Activated naive CD4-positive, alpha-beta T cell treated with anti-CD3 and anti-CD28 coated beads for 36 hours (primary cell): ENCODE results near the gene ARHGAP32. TPM values are rescaled to one million over a fixed set of nuclear protein-coding genes. Genes with fewer than 3 reads are reported as not detected.
"Not testable (repeated sequence)": the region's sequence is repeated elsewhere in the genome, so short reads cannot be mapped to it uniquely, and the experiment has no call there.

Experiments
- CTCF ChIA-PET: fragments of 350-600 bp; sonication (Branson Sonifier 250); formaldehyde crosslinking; loops from one replicate; lab custom pipeline; 2021; ENCODE audit warnings: antibody characterized with exemption; lab: Charles Lee
- DNase-seq: peaks from one replicate; pipeline ENCODE4 v3.0.0-alpha.2; 2020
- H3K27ac Mint-ChIP-seq: one replicate; pipeline ENCODE4 v1.8.0; 2021; ENCODE audit warnings: mild to moderate bottlenecking, mixed read lengths
- H3K27me3 Mint-ChIP-seq: one replicate; pipeline ENCODE4 v1.8.0; 2021; ENCODE audit warnings: low read depth, mixed read lengths
- H3K36me3 Mint-ChIP-seq: one replicate; pipeline ENCODE4 v1.8.0; 2021; ENCODE audit warnings: low read depth, mixed read lengths
- H3K4me1 Mint-ChIP-seq: one replicate; pipeline ENCODE4 v1.8.0; 2021; ENCODE audit warnings: low read depth, mixed read lengths
- H3K4me3 Mint-ChIP-seq: one replicate; pipeline ENCODE4 v1.8.0; 2021; ENCODE audit warnings: mild to moderate bottlenecking, moderate library complexity, mixed read lengths
- H3K9me3 Mint-ChIP-seq: one replicate; pipeline ENCODE4 v1.8.0; 2021; ENCODE audit warnings: mixed read lengths
- intact Hi-C: fragments of 100-400 bp; cut with micrococcal nuclease; formaldehyde crosslinking; loops from one replicate; pipeline ENCODE4 v1.15.1; 2023
- total RNA-seq, 2 experiments: library from RNA; stranded (reverse); gene quantifications; one replicate each; pipeline ENCODE4 v1.2.3, GENCODE V29; 2021

ARHGAP32 gene
- total RNA-seq, 2 experiments from 2014 or later, result 8.9 to 10.3 TPM

- Mint-ChIP-seq H3K27ac (no peak overlapping the region), H3K4me1 (no peaks in the 10 kb centered on the region), H3K9me3 (peaks cover 4% of the 10 kb centered on the region)
These were observed 150.5 kb downstream of the ARHGAP32 start for GRCh38 chr11:129041611-129042018.

GRCh38 chr11:129040934-129041333, 151.2 kb downstream of the ARHGAP32 start:
- no peaks in the 10 kb centered on the region for H3K27me3 Mint-ChIP-seq
- no peak overlapping the region for H3K4me3 Mint-ChIP-seq
- CTCF ChIA-PET, result no interaction called here
- no peak for DNase-seq
- peaks cover 3% of the 10 kb centered on the region for H3K36me3 Mint-ChIP-seq
- intact Hi-C loops, result no loop called here
- no peaks in the 10 kb centered on the region for H3K4me1 Mint-ChIP-seq
- no peak overlapping the region for H3K27ac Mint-ChIP-seq
- H3K9me3 Mint-ChIP-seq, result peaks cover 4% of the 10 kb centered on the region

More at GRCh38 chr11:129041611-129042018, 150.5 kb downstream of the ARHGAP32 start:
- CTCF ChIA-PET, result no interaction called here
- intact Hi-C loops, result no loop called here
- Mint-ChIP-seq H3K27me3 (no peaks in the 10 kb centered on the region), H3K4me3 (no peak overlapping the region), H3K36me3 (peaks cover 3% of the 10 kb centered on the region)
- DNase-seq, result no peak

- H3K27me3 Mint-ChIP-seq, result no peaks in the 10 kb centered on the region
- DNase-seq, result no peak
- CTCF ChIA-PET, result interaction anchor here (1.5 kb wide), 1 partner anchor 11 kb away, joined by 4 read pairs; no protein-coding TSS in a partner anchor
- no peaks in the 10 kb centered on the region for H3K4me1 Mint-ChIP-seq
- peaks cover 4% of the 10 kb centered on the region for H3K9me3 Mint-ChIP-seq
- intact Hi-C loops, result no loop called here
- H3K4me3 Mint-ChIP-seq, result no peak overlapping the region
- peaks cover 4% of the 10 kb centered on the region for H3K36me3 Mint-ChIP-seq
- no peak overlapping the region for H3K27ac Mint-ChIP-seq
These were observed 156.9 kb downstream of the ARHGAP32 start for GRCh38 chr11:129035244-129035643.

- intact Hi-C loops, result no loop called here
- no peak overlapping the region for H3K4me3 Mint-ChIP-seq
- peaks cover 4% of the 10 kb centered on the region for H3K36me3 Mint-ChIP-seq
- H3K27ac Mint-ChIP-seq, result no peak overlapping the region
- H3K4me1 Mint-ChIP-seq, result no peaks in the 10 kb centered on the region
- DNase-seq, result no peak
- H3K27me3 Mint-ChIP-seq, result no peaks in the 10 kb centered on the region
- CTCF ChIA-PET, result interaction anchor here (0.5 to 1.5 kb wide), 3 partner anchors 12 to 294 kb away, joined by 4 to 5 read pairs (median 4); no protein-coding TSS in a partner anchor
- peaks cover 4% of the 10 kb centered on the region for H3K9me3 Mint-ChIP-seq
These were observed 158.1 kb downstream of the ARHGAP32 start for GRCh38 chr11:129034001-129034400.

- peak; percentile 25 for DNase-seq
- intact Hi-C loops, result no loop called here
- peaks cover 22% of the 10 kb centered on the region for H3K4me1 Mint-ChIP-seq
These were observed 168.0 kb downstream of the ARHGAP32 start for GRCh38 chr11:129023968-129024676.

GRCh38 chr11:129021295-129021694, 170.8 kb downstream of the ARHGAP32 start:
- intact Hi-C loops, result no loop called here

More at GRCh38 chr11:129023968-129024676, 168.0 kb downstream of the ARHGAP32 start:
- H3K4me3 Mint-ChIP-seq, result peak overlapping the region; percentile 22
- no peaks in the 10 kb centered on the region for H3K27me3 Mint-ChIP-seq
- CTCF ChIA-PET, result interaction anchor here (1.4 kb wide), 1 partner anchor 67 kb away, joined by 4 read pairs; no protein-coding TSS in a partner anchor
- no peaks in the 10 kb centered on the region for H3K36me3 Mint-ChIP-seq
- no peaks in the 10 kb centered on the region for H3K9me3 Mint-ChIP-seq
- no peak overlapping the region for H3K27ac Mint-ChIP-seq

GRCh38 chr11:129018991-129019390, 173.1 kb downstream of the ARHGAP32 start:
- H3K4me1 Mint-ChIP-seq, result peaks cover 20% of the 10 kb centered on the region
- H3K9me3 Mint-ChIP-seq, result no peaks in the 10 kb centered on the region
- no peaks in the 10 kb centered on the region for H3K27me3 Mint-ChIP-seq
- CTCF ChIA-PET, result no interaction called here
- DNase-seq, result no peak
- H3K4me3 Mint-ChIP-seq, result no peak overlapping the region
- intact Hi-C loops, result no loop called here
- H3K36me3 Mint-ChIP-seq, result no peaks in the 10 kb centered on the region
- no peak overlapping the region for H3K27ac Mint-ChIP-seq

More at GRCh38 chr11:129021295-129021694, 170.8 kb downstream of the ARHGAP32 start:
- Mint-ChIP-seq H3K4me1 (peaks cover 24% of the 10 kb centered on the region), H3K36me3 (no peaks in the 10 kb centered on the region), H3K27ac (no peak overlapping the region), H3K4me3 (no peak overlapping the region), H3K9me3 (no peaks in the 10 kb centered on the region), H3K27me3 (no peaks in the 10 kb centered on the region)
- CTCF ChIA-PET, result no interaction called here
- DNase-seq, result no peak

- no peaks in the 10 kb centered on the region for H3K27me3 Mint-ChIP-seq
- DNase-seq, result no peak
- intact Hi-C loops, result no loop called here
- no peaks in the 10 kb centered on the region for H3K9me3 Mint-ChIP-seq
- H3K27ac Mint-ChIP-seq, result no peak overlapping the region
- H3K4me1 Mint-ChIP-seq, result peaks cover 16% of the 10 kb centered on the region
- H3K4me3 Mint-ChIP-seq, result no peak overlapping the region
- H3K36me3 Mint-ChIP-seq, result no peaks in the 10 kb centered on the region
- CTCF ChIA-PET, result no interaction called here
These were observed 174.0 kb downstream of the ARHGAP32 start for GRCh38 chr11:129018126-129018525.

GRCh38 chr11:129013737-129014475, 178.2 kb downstream of the ARHGAP32 start:
- H3K27me3 Mint-ChIP-seq, result no peaks in the 10 kb centered on the region
- H3K36me3 Mint-ChIP-seq, result no peaks in the 10 kb centered on the region
- no peaks in the 10 kb centered on the region for H3K4me1 Mint-ChIP-seq
- no peak for DNase-seq
- no peaks in the 10 kb centered on the region for H3K9me3 Mint-ChIP-seq
- no peak overlapping the region for H3K27ac Mint-ChIP-seq
- no peak overlapping the region for H3K4me3 Mint-ChIP-seq
- CTCF ChIA-PET, result no interaction called here
- intact Hi-C loops, result no loop called here

- CTCF ChIA-PET, result no interaction called here
- intact Hi-C loops, result no loop called here
- Mint-ChIP-seq H3K27me3 (no peaks in the 10 kb centered on the region), H3K27ac (no peak overlapping the region), H3K36me3 (no peaks in the 10 kb centered on the region), H3K4me1 (no peaks in the 10 kb centered on the region), H3K4me3 (no peak overlapping the region), H3K9me3 (no peaks in the 10 kb centered on the region)
- DNase-seq, result no peak
These were observed 179.2 kb downstream of the ARHGAP32 start for GRCh38 chr11:129012880-129013279.

- Mint-ChIP-seq H3K27me3 (no peaks in the 10 kb centered on the region), H3K9me3 (peaks cover 18% of the 10 kb centered on the region), H3K36me3 (peaks cover 1% of the 10 kb centered on the region), H3K27ac (no peak overlapping the region), H3K4me3 (no peak overlapping the region), H3K4me1 (no peaks in the 10 kb centered on the region)
- no peak for DNase-seq
- CTCF ChIA-PET, result no interaction called here
- intact Hi-C loops, result no loop called here
These were observed 186.0 kb downstream of the ARHGAP32 start for GRCh38 chr11:129006161-129006560.

GRCh38 chr11:128999165-128999564, 193.0 kb downstream of the ARHGAP32 start:
- DNase-seq, result not testable (repeated sequence)

More at GRCh38 chr11:128999165-128999564, 193.0 kb downstream of the ARHGAP32 start:
- H3K27me3 Mint-ChIP-seq, intact Hi-C loops, H3K27ac Mint-ChIP-seq, CTCF ChIA-PET, H3K4me3 Mint-ChIP-seq, H3K4me1 Mint-ChIP-seq: not testable (repeated sequence)
- Mint-ChIP-seq H3K9me3 (peaks cover 32% of the 10 kb centered on the region), H3K36me3 (peaks cover 14% of the 10 kb centered on the region)
